GM19397 (cell line): ENCODE results near the gene CRYGN.

ENCODE experiments used
- ATAC-seq: cut with Tn5 transposase; IDR thresholded peaks from one replicate; pipeline ENCODE4 v1.9.1; 2021; ENCODE audit warnings: mild to moderate bottlenecking, moderate library complexity; ENCODE audit not compliant: unreplicated experiment

CRYGN gene

DNA sequence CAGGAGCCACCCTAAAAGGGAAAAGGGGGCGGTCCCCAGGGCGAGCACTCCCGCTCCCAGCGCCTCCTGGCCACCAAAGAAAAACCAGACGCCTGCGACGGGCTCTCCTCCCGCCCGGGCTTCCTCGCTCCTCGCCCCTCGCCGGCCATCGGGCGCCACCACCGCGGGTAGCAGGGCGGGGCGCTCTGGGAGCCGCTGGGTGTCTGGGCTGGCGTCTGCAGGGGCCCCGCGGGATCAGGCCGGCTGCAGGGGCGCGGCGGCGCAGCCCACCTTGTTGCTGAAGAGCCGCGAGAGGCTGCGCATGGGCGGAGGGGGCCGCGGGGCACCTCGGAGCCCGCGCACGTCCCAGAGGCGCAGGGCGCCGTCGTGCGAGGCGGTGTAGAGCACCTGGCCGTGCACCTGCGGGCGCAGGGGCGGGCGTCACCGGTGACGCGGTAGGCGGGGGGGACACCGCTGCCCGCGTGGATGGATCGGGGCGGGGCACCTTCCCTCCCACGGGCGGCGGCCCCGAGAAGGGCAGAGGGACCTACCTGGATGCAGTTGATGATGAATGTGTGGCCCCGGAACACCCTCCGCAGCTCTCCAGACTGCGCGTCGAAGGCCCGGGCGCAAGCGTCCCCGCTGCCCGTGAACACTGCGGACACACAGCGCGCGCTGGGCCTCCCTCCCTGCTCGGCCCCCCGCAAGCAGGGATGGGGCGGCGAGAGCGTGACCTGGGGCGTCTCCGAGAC lies 58.4 kb downstream of the CRYGN start:
- no peak for ATAC-seq

DNA sequence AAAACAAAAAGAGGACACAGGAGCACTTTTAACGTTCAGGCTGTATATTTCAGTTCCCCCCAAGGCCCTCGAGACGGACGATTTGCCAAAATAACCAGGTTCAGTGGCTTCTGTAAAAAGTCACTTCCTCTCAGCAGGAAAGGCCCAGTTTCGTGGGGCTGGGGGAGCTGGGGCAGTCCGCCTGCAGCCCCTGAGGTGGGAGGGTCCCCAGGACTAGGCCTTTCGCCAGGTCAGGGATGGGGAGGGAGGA lies 58.9 kb downstream of the CRYGN start:
- ATAC-seq: no peak

DNA sequence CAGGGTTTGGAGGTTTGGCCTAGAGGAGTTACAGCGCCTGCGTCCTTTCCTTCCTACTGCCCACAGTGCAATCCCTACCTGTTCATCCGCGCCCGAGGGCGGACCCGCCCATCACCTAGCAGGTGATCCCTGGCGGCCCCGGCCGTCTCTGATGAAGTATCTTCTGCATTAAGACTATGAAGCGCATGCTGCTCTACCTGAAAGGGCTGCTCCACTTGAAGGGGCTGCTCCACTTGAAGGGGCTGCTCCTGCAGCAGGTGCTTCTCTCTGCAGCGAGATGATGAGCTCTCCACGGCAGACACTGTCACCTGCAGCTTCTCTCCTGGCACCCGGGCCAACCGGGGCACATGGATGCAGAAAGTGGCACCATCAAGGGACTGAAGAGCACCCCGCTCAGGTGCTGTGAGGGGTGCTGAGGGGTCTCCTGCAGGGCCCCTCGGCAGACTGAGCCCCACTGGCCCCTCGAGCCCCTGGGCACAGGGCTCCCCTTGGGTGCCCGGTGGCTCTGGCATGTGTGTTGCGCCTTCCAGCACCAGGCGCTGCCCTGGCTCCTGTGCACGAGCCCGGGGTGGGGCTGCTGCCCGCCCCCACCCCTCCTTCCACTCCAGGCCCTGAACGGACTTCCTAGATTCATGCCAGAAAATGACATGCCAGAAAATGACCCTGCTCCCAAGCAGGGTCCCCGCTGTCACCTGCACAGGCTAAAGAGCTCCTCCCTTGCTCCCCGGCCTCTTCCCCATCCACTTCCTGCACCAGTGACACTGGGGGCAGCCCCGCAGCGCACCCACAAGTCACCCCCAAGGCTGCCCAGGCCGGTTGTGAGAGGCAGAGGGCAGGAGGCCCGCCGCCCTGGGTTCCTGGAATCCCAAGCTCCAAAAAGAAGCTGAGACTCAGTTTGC lies 59.5 kb downstream of the CRYGN start:
- ATAC-seq: no peak

DNA sequence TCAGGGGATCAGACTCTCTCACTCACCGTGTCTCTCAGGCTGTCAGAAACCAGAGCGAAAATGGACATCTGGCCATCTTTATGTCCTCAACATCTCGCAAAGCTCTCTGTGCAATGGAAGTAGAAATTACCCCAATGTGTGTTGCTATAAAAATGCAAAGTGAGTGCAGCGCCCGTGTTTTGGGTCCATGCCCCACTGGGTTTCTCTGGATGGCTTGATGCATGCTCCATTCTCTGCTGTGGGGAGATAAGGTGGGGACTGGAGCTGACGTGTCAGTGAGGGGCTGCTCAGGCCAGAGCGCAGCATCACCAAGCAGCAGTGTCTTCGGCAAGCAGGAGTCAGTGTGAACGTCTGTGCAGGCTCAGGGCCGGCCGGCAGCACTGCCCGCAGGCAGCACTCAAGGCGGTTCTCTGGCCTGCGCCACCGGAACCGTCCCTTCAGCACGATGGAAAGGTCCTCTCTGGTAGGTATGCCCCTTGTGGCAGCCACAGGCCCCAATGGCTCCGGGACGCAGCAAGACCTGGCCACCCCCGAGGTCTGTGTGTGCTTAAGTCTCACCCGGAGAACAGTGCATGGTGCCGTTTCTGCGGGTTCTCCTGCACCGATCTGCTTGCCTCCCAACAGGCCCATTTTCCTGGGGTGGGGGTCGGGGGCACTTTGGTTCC lies 60.3 kb downstream of the CRYGN start:
- no peak for ATAC-seq

DNA sequence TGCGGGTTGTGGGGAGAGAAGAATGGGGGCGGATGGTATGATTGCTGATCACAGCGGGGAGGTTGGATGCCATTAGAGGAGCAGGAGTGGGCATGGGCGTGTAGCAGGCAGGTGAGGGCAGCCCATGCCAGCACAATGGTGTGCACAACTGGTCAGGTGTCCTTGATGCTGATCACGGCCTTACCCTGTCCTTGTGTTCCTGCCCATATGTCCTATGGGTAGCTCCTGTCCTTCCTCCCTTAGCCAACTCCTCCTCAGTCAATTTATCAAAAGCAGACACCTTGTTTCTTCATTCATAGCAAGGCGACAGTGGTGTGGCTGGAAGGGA lies 60.8 kb downstream of the CRYGN start:
- ATAC-seq: no peak
